Hippocampal formation (tissue), 2 donors: ENCODE data around the gene RBMXL3.
A peak's percentile ranks its signal among the peaks of the same experiment; 100 is the strongest.

Experiments used
- DNase-seq, 2 donors: peaks; one replicate each; lab custom pipeline; 2025; lab: John Stamatoyannopoulos, UW

The RBMXL3 gene

DNA sequence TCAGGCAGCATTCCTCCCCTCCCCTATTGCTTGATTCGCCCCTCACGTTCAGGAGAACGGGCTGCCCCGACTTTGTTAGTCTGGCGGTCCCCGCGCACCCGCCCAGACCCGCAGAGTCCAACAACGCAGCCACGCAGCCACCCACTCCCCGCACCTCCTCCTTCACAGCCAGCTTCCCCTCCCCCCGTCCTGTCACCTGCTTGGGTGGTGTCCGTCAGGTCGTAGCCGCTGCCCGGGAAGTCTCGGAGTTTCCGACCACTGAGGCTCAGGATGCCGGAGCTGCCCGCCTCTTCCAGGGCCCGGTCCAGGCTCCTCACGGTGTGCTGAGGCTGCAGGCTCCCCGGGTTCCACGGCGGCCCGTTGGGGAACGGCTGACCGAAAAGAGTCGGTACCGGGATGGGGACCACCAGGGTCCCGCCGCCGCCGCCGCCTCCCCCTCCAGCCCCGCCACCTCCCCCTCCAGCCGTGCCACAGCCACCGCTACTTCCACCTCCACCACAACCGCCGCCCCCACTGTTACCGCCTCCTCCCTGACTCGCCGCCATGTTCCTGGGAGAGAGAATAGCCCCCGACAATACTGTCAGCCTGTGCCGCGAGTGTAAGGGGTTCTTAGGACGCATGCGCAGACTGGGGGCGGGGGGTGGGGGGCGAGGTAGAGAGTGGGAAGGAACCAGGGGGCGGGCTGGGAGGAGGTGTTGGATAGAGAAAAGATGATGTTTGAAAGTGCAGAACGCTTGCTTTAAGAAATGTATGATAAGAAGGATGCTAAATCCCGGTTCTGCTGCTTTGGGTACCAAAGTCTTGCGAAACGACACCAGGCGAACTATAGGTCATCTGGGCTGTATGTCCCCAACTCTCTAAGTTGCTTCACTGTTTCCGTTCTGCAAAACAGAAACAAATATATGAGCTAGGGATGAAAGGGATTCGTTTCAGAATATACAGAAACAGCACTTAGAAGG is 44.6 kb downstream of the RBMXL3 start, which contains the start of gene LRCH2:
TSS of gene LRCH2 (minus strand) at position 600 of the 959 bp plus-strand sequence. CDS start at position 545, 55 bp downstream.
- DNase-seq, result peak; percentile 8 to 48

DNA sequence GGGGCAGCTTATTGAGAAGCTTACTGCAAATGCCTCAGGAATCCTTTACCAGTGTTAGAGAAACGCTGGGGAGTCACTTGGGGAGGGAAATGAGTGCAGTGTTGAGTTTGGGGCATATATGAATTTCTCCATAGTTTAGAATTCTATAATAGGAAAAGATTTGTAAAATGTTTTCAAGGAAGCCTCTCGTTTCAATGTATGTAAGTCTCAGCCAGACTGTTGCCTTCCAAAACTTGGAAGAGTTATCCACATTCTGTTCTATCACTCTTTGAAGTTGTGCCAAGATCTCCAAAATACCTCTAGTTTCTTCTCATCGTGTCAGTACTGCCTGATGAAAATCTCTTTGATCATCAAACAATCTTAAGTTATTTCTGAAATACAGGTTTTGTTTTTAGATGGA is 45.3 kb downstream of the RBMXL3 start:
- no peak for DNase-seq

DNA sequence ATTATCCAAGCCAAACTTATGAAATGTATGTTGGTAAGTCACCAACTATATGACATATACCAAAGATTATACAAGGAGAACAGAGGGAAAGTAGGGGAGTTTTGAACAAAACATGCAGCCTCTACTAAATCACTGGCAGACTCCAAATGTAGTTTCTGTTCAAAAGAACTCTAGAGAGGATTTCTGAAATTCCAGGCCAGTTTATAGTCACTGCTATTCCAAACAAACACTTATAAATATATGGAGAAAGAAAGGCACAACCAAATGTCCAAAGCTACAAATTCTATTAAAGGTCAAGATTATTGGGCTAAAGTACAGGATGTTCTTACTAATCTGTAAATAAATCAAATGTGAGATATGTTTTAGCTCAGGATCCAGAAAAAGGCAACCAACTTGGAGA is 47.4 kb downstream of the RBMXL3 start:
- DNase-seq, result no peak

DNA sequence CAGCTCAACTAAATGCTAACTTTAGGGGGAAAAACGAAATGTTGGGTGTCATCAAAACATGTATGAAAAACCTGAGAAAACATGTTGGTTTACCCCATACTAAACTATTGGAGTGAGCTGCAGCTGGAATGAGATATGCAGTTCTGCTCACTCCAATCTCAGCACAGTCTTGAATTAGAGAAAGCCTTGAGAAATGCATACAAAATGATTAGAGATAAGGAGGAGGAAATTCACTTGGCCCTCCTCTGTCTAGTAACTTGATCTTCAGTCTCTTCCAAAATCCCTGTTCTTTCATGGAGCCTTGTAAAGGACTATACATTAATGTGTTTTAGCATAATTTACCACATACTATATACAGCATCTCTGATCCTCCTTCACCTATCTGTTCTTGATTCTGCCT is 47.8 kb downstream of the RBMXL3 start:
- DNase-seq, result no peak
